Astrocyte (in vitro differentiated cells and primary cell): ENCODE measurements around the gene LIN7A. TPM values are rescaled to one million over a fixed set of nuclear protein-coding genes. Genes with fewer than 3 reads are reported as not detected.

ENCODE experiments used
- DNase-seq: peaks from one replicate; pipeline ENCODE4 v3.0.0-alpha.2; 2010; ENCODE audit warnings: low read depth
- FAIRE-seq: peaks from 2 replicates; lab custom pipeline; 2011; peaks lifted over from hg19 to GRCh38; lab: Jason Lieb, UNC
- H2AFZ ChIP-seq: 2 replicates; pipeline ENCODE4 v1.6.0; 2012; ENCODE audit warnings: low read depth, low read length, inconsistent platforms
- H3K27ac ChIP-seq: 2 replicates; pipeline ENCODE4 v1.5.1; 2011; ENCODE audit warnings: low read depth, low read length, inconsistent platforms
- H3K27me3 ChIP-seq: 2 replicates; pipeline ENCODE4 v1.6.0; 2011; ENCODE audit warnings: low read length, inconsistent platforms; ENCODE audit not compliant: insufficient read depth
- H3K36me3 ChIP-seq: 2 replicates; pipeline ENCODE4 v1.5.1; 2011; ENCODE audit warnings: low read length, inconsistent platforms; ENCODE audit not compliant: insufficient read depth
- H3K4me1 ChIP-seq: 2 replicates; pipeline ENCODE4 v1.5.1; 2011; ENCODE audit warnings: low read length, inconsistent platforms; ENCODE audit not compliant: insufficient read depth
- H3K4me2 ChIP-seq: 2 replicates; pipeline ENCODE4 v1.6.0; 2012; ENCODE audit warnings: low read length, inconsistent platforms
- H3K4me3 ChIP-seq: 2 replicates; pipeline ENCODE4 v1.5.1; 2011; ENCODE audit warnings: low read depth, mild to moderate bottlenecking, low read length, inconsistent platforms; ENCODE audit not compliant: insufficient read depth
- H3K79me2 ChIP-seq: 2 replicates; pipeline ENCODE4 v1.6.0; 2012; ENCODE audit warnings: mild to moderate bottlenecking, low read length, inconsistent platforms; ENCODE audit not compliant: insufficient read depth
- H3K9ac ChIP-seq: 2 replicates; pipeline ENCODE4 v1.6.0; 2012; ENCODE audit warnings: mild to moderate bottlenecking, low read length, inconsistent platforms
- H3K9me3 ChIP-seq: 2 replicates; pipeline ENCODE4 v1.5.1; 2012; ENCODE audit warnings: low read depth, mild to moderate bottlenecking, low read length, inconsistent platforms; ENCODE audit not compliant: insufficient read depth
- H4K20me1 ChIP-seq: 2 replicates; pipeline ENCODE4 v1.6.0; 2012; ENCODE audit warnings: low read length, inconsistent platforms; ENCODE audit not compliant: insufficient read depth
- H3K27ac Mint-ChIP-seq: one replicate; pipeline ENCODE4 v1.8.0; 2021; ENCODE audit warnings: mild to moderate bottlenecking, mixed read lengths; ENCODE audit not compliant: unreplicated experiment
- H3K27me3 Mint-ChIP-seq: one replicate; pipeline ENCODE4 v1.8.0; 2021; ENCODE audit warnings: low read depth, mixed read lengths; ENCODE audit not compliant: unreplicated experiment
- H3K36me3 Mint-ChIP-seq: one replicate; pipeline ENCODE4 v1.8.0; 2021; ENCODE audit warnings: low read depth, mixed read lengths; ENCODE audit not compliant: unreplicated experiment
- H3K4me1 Mint-ChIP-seq: one replicate; pipeline ENCODE4 v1.8.0; 2021; ENCODE audit warnings: low read depth, mixed read lengths; ENCODE audit not compliant: unreplicated experiment
- H3K4me3 Mint-ChIP-seq: one replicate; pipeline ENCODE4 v1.8.0; 2021; ENCODE audit warnings: mild to moderate bottlenecking, moderate library complexity, mixed read lengths; ENCODE audit not compliant: unreplicated experiment
- H3K9me3 Mint-ChIP-seq: one replicate; pipeline ENCODE4 v1.8.0; 2021; ENCODE audit warnings: mild to moderate bottlenecking, mixed read lengths; ENCODE audit not compliant: unreplicated experiment
- EZH2 ChIP-seq: IDR thresholded peaks from 2 replicates; pipeline ENCODE4 v1.6.1; 2012; ENCODE audit warnings: mild to moderate bottlenecking, low read length, inconsistent platforms; ENCODE audit not compliant: insufficient read depth
- total RNA-seq: library from RNA; stranded (reverse); gene quantifications from 2 replicates; pipeline ENCODE4 v1.2.1, GENCODE V29; 2021
- TF ChIP-seq, protein P1 (sequence below): IDR thresholded peaks from 2 replicates; pipeline ENCODE4 v1.5.1; 2011; ENCODE audit warnings: low read depth, mild to moderate bottlenecking, inconsistent platforms, low read length, moderate library complexity; ENCODE audit not compliant: insufficient read depth

The LIN7A gene
- total RNA-seq, 1 donor from 2014 or later: 1.6 TPM

DNA sequence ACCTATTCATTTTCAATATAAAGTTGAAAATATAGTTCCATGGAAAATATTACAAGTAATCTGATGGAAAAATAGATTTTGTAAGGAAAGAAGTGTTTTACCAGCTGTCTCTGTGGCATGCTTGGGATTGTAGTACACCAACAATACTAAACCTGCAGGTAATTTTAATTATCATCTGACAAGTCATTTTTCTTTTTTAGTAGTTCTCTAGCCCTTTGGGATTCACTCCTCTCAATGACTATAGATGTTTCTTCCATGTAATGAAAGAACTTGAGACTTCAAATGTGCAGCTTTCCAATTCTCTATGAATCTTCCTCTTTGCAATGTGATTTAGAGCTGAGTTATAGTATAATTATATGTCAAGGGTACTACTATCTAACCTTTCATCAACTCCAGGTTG, 14.7 kb upstream of the LIN7A start:
- Histone ChIP-seq H4K20me1 (no peaks in the 10 kb centered on the region), H3K9ac (no peak overlapping the region), H3K36me3 (no peaks in the 10 kb centered on the region), H3K4me3 (no peak overlapping the region), H3K4me2 (no peak overlapping the region), H3K27ac (no peak overlapping the region), H3K4me1 (no peaks in the 10 kb centered on the region), H2AFZ (no peak overlapping the region), H3K27me3 (no peaks in the 10 kb centered on the region), H3K9me3 (no peaks in the 10 kb centered on the region), H3K79me2 (no peaks in the 10 kb centered on the region)
- no peaks in the 10 kb centered on the region for H3K27me3 Mint-ChIP-seq
- H3K27ac Mint-ChIP-seq: no peak overlapping the region
- no peak overlapping the region for H3K4me3 Mint-ChIP-seq
- H3K36me3 Mint-ChIP-seq: no peaks in the 10 kb centered on the region
- DNase-seq: no peak
- FAIRE-seq: no peak
- TF ChIP-seq EZH2: no peak
- TF ChIP-seq, protein P1, sequence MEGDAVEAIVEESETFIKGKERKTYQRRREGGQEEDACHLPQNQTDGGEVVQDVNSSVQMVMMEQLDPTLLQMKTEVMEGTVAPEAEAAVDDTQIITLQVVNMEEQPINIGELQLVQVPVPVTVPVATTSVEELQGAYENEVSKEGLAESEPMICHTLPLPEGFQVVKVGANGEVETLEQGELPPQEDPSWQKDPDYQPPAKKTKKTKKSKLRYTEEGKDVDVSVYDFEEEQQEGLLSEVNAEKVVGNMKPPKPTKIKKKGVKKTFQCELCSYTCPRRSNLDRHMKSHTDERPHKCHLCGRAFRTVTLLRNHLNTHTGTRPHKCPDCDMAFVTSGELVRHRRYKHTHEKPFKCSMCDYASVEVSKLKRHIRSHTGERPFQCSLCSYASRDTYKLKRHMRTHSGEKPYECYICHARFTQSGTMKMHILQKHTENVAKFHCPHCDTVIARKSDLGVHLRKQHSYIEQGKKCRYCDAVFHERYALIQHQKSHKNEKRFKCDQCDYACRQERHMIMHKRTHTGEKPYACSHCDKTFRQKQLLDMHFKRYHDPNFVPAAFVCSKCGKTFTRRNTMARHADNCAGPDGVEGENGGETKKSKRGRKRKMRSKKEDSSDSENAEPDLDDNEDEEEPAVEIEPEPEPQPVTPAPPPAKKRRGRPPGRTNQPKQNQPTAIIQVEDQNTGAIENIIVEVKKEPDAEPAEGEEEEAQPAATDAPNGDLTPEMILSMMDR: no peak
- no peaks in the 10 kb centered on the region for H3K4me1 Mint-ChIP-seq
- no peaks in the 10 kb centered on the region for H3K9me3 Mint-ChIP-seq

DNA sequence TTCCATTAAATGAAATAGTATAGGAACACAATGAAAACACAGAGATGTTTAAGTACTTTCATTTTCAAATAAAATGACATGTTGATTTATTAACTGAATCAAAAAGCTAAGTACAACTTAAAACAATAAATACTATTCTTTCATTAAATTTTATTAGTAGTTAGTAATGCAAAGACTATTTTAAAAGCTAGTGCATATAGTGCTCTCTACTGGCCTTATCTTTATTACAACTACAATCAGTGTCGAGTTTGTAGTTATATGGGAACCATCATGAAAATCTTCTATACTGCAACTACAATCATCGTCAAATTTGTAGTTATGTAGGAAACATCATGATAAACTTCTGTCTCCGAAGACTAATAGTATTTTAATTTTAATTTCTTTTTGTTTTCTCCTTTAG, 8.9 kb upstream of the LIN7A start:
- Histone ChIP-seq H3K9ac (no peak overlapping the region), H3K27ac (no peak overlapping the region), H3K36me3 (no peaks in the 10 kb centered on the region), H4K20me1 (no peaks in the 10 kb centered on the region), H3K4me3 (no peak overlapping the region), H3K27me3 (no peaks in the 10 kb centered on the region), H2AFZ (no peak overlapping the region), H3K4me1 (no peaks in the 10 kb centered on the region), H3K79me2 (no peaks in the 10 kb centered on the region), H3K4me2 (no peak overlapping the region), H3K9me3 (no peaks in the 10 kb centered on the region)
- no peaks in the 10 kb centered on the region for H3K27me3 Mint-ChIP-seq
- no peaks in the 10 kb centered on the region for H3K4me1 Mint-ChIP-seq
- DNase-seq (peak; percentile 8), FAIRE-seq (no peak)
- no peaks in the 10 kb centered on the region for H3K9me3 Mint-ChIP-seq
- H3K4me3 Mint-ChIP-seq: no peak overlapping the region
- H3K27ac Mint-ChIP-seq: no peak overlapping the region
- TF ChIP-seq, protein P1: peak; percentile 6
- TF ChIP-seq EZH2: no peak
- no peaks in the 10 kb centered on the region for H3K36me3 Mint-ChIP-seq

- no peak overlapping the region for H3K4me2 ChIP-seq
- H3K27ac ChIP-seq: no peak overlapping the region
- TF ChIP-seq, protein P1: no peak
- no peak for TF ChIP-seq EZH2
- no peaks in the 10 kb centered on the region for H3K9me3 ChIP-seq
- no peaks in the 10 kb centered on the region for H4K20me1 ChIP-seq
- FAIRE-seq (no peak), DNase-seq (no peak)
- Mint-ChIP-seq H3K4me1 (no peaks in the 10 kb centered on the region), H3K27me3 (no peaks in the 10 kb centered on the region), H3K27ac (no peak overlapping the region), H3K9me3 (no peaks in the 10 kb centered on the region), H3K4me3 (no peak overlapping the region), H3K36me3 (no peaks in the 10 kb centered on the region)
- no peaks in the 10 kb centered on the region for H3K36me3 ChIP-seq
- H2AFZ ChIP-seq: no peak overlapping the region
- no peak overlapping the region for H3K4me3 ChIP-seq
- no peaks in the 10 kb centered on the region for H3K4me1 ChIP-seq
- H3K9ac ChIP-seq: no peak overlapping the region
- H3K79me2 ChIP-seq: no peaks in the 10 kb centered on the region
- no peaks in the 10 kb centered on the region for H3K27me3 ChIP-seq
Measured at GRCh38 chr12:80943338-80943737, 5.6 kb upstream of the LIN7A start.
